ENCODE data around the gene KCNK5.

GRCh38 chr6:39223555-39223954 is 5.7 kb downstream of the KCNK5 start:
- no peak for TF ChIP-seq EZH2 (IDR thresholded peaks at IDR 0.05)
- no peak for TF ChIP-seq POLR2AphosphoS5 (IDR thresholded peaks at IDR 0.05; ENCODE audit: borderline replicate concordance, low read depth, low read length)
